GM18517 (cell line): ENCODE measurements around the gene EIF4G2.

ENCODE experiments used
- ATAC-seq: cut with Tn5 transposase; IDR thresholded peaks from one replicate; pipeline ENCODE4 v1.9.1; 2021; ENCODE audit warnings: mild to moderate bottlenecking, moderate library complexity; ENCODE audit not compliant: unreplicated experiment

EIF4G2 gene

GRCh38 chr11:10777806-10778205 lies 30.9 kb downstream of the EIF4G2 start:
- ATAC-seq = no peak

DNA sequence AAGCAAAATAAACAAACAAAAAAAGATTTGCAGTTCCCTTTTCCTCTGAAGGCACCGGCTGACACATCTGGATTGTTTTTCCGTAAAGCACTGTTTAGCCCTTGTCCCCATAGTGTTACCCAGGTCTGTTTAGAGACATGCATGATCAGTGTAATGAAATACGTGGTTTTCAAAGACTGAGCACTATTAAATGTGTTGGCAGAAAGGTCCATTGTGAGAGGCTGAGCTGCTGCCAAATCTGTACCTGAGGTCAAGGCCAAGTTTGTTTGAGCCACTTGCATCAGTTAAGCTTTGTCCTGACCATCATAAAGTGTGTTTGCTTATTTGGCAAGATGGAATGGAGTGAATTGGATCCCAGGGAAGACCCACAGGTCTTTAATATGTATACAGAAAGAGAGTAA lies 31.3 kb downstream of the EIF4G2 start:
- ATAC-seq = no peak

DNA sequence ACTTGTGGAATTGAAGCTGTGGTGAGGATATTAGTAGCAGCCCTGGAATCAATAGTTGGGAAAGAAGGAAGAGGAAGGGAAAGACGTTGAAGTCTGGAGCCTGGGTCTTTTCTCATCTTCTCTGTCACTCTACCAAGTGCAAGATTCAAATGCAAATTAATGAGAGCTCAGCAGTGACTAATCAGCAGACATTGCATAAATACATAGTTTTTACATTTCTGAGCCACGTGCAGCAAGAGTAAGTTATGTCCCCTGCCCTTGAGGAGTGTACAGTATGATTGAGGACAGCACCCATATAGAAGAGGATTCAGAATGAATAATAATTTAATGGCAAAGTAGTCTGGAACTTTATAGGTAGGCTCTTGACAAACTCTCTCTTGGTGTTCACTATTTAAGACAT lies 33.9 kb downstream of the EIF4G2 start:
- no peak for ATAC-seq

- ATAC-seq = no peak
Measured at GRCh38 chr11:10771457-10771856, 37.3 kb downstream of the EIF4G2 start.

GRCh38 chr11:10770626-10771254 lies 38.0 kb downstream of the EIF4G2 start:
- no peak for ATAC-seq

GRCh38 chr11:10764412-10764811 lies 44.3 kb downstream of the EIF4G2 start:
- ATAC-seq = no peak

- no peak for ATAC-seq
Measured at GRCh38 chr11:10763766-10764165, 45.0 kb downstream of the EIF4G2 start.

GRCh38 chr11:10762913-10763421 lies 45.8 kb downstream of the EIF4G2 start:
- ATAC-seq = no peak

GRCh38 chr11:10762185-10762584 lies 46.5 kb downstream of the EIF4G2 start:
- ATAC-seq = peak; percentile 81

DNA sequence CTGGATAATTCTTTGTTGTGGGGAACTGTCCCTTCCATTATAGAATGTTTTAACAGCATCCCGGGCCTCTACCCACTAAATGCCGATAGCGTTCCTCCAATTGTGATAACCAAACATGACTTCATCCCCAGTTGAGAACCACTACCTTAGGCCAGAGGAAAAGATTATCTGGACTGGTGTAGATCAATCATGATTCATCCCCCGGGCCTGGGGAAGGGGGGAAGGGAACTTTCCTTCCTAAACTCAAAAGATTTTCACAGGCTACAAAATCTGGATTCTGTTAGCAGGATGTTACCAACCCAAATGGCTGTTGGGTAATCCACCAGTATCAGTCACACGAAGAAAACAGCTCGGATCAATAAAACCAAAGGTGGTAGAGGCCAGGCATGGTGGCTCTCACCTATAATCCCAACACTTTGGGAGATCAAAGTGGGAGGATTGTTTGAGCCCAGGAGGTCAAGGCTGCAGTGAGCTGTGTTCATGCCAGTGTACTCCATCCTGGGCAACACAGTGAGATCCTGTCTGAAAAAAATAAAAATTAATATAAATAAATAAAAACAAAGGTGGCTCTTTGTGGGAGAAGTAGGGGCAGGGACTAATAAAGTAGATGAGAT lies 47.5 kb downstream of the EIF4G2 start:
- ATAC-seq = no peak

DNA sequence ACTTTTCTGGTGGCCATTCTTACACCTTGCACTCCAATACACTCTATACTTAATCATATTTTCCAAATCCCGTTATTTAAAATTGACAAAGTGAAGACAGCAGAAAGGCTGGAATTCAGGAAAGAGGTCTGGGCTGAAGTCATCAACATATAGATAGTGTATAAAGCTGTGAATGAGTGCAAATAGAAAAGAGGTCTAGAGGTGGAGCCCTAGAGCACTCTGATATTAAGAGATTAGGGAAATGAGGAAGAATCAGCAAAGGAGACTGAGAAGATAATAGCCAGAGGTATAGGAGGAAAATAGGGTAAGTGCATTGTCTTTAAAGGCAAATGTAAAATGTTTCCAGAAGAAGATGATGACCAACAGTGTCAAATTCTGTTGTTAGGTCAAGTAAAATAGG lies 49.8 kb downstream of the EIF4G2 start:
- no peak for ATAC-seq

GRCh38 chr11:10752486-10752885 lies 56.2 kb downstream of the EIF4G2 start:
- no peak for ATAC-seq

DNA sequence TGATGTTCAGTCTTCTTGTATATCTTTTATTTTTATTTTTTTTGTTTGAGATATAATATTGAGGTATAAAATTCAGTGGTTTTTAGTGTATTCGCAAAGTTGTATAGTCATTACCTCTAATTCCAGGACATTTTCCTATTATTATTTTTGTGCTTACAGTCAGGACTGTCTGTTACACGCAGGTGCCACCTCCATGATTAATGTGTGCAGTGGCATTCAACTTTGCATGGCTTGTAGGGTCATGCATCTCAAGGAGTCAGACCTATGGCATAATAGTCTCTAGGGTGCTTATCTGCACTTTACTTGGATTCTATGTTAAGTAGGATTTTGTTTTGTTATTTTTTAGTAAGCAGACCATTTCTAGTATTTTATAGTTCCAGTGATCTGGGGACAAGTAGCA lies 56.7 kb downstream of the EIF4G2 start:
- no peak for ATAC-seq

DNA sequence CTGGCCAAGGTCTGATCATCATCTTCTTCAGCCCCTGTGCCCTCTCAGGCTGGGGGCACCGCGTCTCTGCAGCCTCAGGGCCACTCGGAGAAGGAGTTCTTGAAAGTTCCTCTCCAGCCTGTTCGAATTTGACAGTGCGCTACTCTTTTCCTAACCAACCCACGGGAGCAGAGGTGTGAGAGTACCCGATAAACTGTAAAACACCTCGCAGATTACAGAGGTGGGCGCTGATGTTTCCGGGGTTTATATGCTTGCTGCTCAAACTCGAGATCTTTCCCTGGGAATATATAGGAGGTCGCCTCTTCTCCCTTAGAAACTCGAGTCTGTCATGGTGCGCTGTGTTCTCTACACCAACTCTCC lies 57.2 kb downstream of the EIF4G2 start:
- peak; percentile 12 for ATAC-seq

DNA sequence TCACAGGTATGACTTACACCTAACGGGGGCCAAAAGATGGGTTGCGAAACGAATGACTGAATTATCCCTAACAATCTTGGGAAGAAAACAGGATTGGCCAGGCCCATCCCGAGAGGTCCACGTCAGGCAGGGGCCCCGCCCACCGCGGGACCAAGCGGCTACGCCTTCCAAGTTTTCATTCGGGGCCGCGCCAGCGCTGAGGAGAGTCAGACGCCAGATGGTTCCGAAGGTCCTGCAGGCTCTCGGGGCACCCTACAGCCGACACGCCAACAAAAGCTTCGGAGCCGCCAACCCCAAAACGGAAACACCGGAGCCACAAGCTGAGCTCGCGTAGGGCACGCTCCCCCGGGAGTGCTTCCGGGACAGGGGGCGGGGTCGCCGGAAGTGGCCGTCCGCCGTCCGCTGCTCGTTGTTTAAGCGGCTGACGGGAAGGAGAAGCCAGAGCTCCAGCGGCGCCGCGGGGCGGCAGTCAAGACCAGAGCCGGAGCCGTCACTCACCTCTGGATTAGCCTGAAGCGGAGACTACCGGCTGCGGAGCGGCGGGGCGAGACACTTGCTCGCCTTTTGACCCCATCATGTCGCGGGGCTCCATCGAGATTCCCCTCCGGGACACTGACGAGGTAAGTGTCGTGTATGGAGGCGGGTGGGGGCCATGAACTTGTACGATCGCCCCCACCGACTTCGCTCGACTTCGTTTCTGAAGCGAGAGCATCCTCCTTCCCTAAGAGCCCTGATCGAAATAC lies 57.7 kb downstream of the EIF4G2 start, which contains the start of gene CTR9:
Gene CTR9, plus strand, starts transcription at position 409 of the 743 bp plus-strand sequence. Its CDS starts 167 bp downstream, at position 576.
- ATAC-seq = peak; percentile 68

GRCh38 chr11:10749476-10749875 lies 59.2 kb downstream of the EIF4G2 start:
- ATAC-seq = no peak

DNA sequence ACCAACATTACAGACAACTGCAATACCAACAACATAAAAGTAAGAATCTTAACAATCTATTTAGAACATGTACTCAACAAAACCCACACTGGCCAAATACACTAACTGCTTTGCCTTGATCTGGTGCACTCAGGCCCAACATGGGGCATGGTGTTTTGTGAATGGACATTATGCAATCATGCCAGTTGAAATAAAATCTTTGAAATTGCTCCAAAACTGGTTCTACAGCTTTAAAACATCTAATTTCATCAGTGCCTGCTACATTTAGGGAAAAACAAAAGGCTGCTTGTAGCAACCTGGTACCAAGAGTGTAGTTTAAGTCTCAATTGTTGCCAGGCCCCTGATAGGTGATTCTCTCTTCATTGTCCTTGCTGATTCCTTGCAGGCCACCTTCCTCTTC lies 61.0 kb downstream of the EIF4G2 start:
- ATAC-seq = no peak
